Measurements from ENCODE around the gene MANSC4. TPM values are rescaled to one million over a fixed set of nuclear protein-coding genes. Genes with fewer than 3 reads are reported as not detected.

Gene MANSC4
- polyA plus RNA-seq, 2 donors: not detected

GRCh38 chr12:27733791-27734190 is 46.2 kb downstream of the MANSC4 start:
- H3K4me1 ChIP-seq (ENCODE audit: control insufficient read depth in 2 of 2, insufficient read depth in 2 of 2, low read length in 1 of 2): no peaks in the 10 kb centered on the region
- no peak overlapping the region for H3K27ac ChIP-seq (ENCODE audit: low read depth in 2 of 2, low read length in 1 of 2)
- no peaks in the 10 kb centered on the region for H3K27me3 ChIP-seq (ENCODE audit: control insufficient read depth in 1 of 2, insufficient read depth in 2 of 2, low read length in 2 of 2)
- no peak overlapping the region for H3K4me3 ChIP-seq (ENCODE audit: low read depth in 1 of 2, low read length in 2 of 2)
- 93 to 97% methylated on average over 1 of the region's 1 CpG for WGBS, 2 donors
- H3K36me3 ChIP-seq (ENCODE audit: control insufficient read depth in 2 of 2, insufficient read depth in 2 of 2, low read length in 1 of 2): peaks cover 0 to 3% of the 10 kb centered on the region in 2 donors
- no peaks in the 10 kb centered on the region for H3K9me3 ChIP-seq (ENCODE audit: control insufficient read depth in 2 of 2, insufficient read depth in 1 of 2, low read depth in 1 of 2, low read length in 1 of 2)

- H3K27ac ChIP-seq (ENCODE audit: low read depth in 2 of 2, low read length in 1 of 2): no peak overlapping the region
- no peaks in the 10 kb centered on the region for H3K9me3 ChIP-seq (ENCODE audit: control insufficient read depth in 2 of 2, insufficient read depth in 1 of 2, low read depth in 1 of 2, low read length in 1 of 2)
- no peaks in the 10 kb centered on the region for H3K27me3 ChIP-seq (ENCODE audit: control insufficient read depth in 1 of 2, insufficient read depth in 2 of 2, low read length in 2 of 2)
- no peaks in the 10 kb centered on the region for H3K4me1 ChIP-seq (ENCODE audit: control insufficient read depth in 2 of 2, insufficient read depth in 2 of 2, low read length in 1 of 2)
- 30% methylated on average over 3 of the region's 3 CpGs for WGBS, 2 donors
- peaks cover 0 to 3% of the 10 kb centered on the region in 2 donors for H3K36me3 ChIP-seq (ENCODE audit: control insufficient read depth in 2 of 2, insufficient read depth in 2 of 2, low read length in 1 of 2)
- no peak overlapping the region for H3K4me3 ChIP-seq (ENCODE audit: low read depth in 1 of 2, low read length in 2 of 2)
Measured at GRCh38 chr12:27733052-27733656, 46.9 kb downstream of the MANSC4 start.

- no peaks in the 10 kb centered on the region for H3K4me1 ChIP-seq (ENCODE audit: control insufficient read depth in 2 of 2, insufficient read depth in 2 of 2, low read length in 1 of 2)
- H3K9me3 ChIP-seq (ENCODE audit: control insufficient read depth in 2 of 2, insufficient read depth in 1 of 2, low read depth in 1 of 2, low read length in 1 of 2): no peaks in the 10 kb centered on the region
- no peak overlapping the region for H3K4me3 ChIP-seq (ENCODE audit: low read depth in 1 of 2, low read length in 2 of 2)
- H3K27me3 ChIP-seq (ENCODE audit: control insufficient read depth in 1 of 2, insufficient read depth in 2 of 2, low read length in 2 of 2): no peaks in the 10 kb centered on the region
- peaks cover 0 to 3% of the 10 kb centered on the region in 2 donors for H3K36me3 ChIP-seq (ENCODE audit: control insufficient read depth in 2 of 2, insufficient read depth in 2 of 2, low read length in 1 of 2)
- no peak overlapping the region for H3K27ac ChIP-seq (ENCODE audit: low read depth in 2 of 2, low read length in 1 of 2)
- 57 to 69% methylated on average over 2 of the region's 2 CpGs for WGBS, 2 donors
Measured at GRCh38 chr12:27732281-27732680, 47.8 kb downstream of the MANSC4 start.

GRCh38 chr12:27730097-27730588 is 49.9 kb downstream of the MANSC4 start:
- Histone ChIP-seq H3K27ac (ENCODE audit: low read depth in 2 of 2, low read length in 1 of 2) (no peak overlapping the region), H3K4me3 (ENCODE audit: low read depth in 1 of 2, low read length in 2 of 2) (no peak overlapping the region), H3K27me3 (ENCODE audit: control insufficient read depth in 1 of 2, insufficient read depth in 2 of 2, low read length in 2 of 2) (no peaks in the 10 kb centered on the region), H3K9me3 (ENCODE audit: control insufficient read depth in 2 of 2, insufficient read depth in 1 of 2, low read depth in 1 of 2, low read length in 1 of 2) (no peaks in the 10 kb centered on the region), H3K36me3 (ENCODE audit: control insufficient read depth in 2 of 2, insufficient read depth in 2 of 2, low read length in 1 of 2) (peaks cover 0 to 3% of the 10 kb centered on the region in 2 donors), H3K4me1 (ENCODE audit: control insufficient read depth in 2 of 2, insufficient read depth in 2 of 2, low read length in 1 of 2) (no peaks in the 10 kb centered on the region)
- 88 to 93% methylated on average over 4 of the region's 4 CpGs for WGBS, 2 donors

GRCh38 chr12:27723212-27723611 is 56.8 kb downstream of the MANSC4 start:
- no peaks in the 10 kb centered on the region for H3K4me1 ChIP-seq (ENCODE audit: control insufficient read depth in 2 of 2, insufficient read depth in 2 of 2, low read length in 1 of 2)
- no peaks in the 10 kb centered on the region for H3K9me3 ChIP-seq (ENCODE audit: control insufficient read depth in 2 of 2, insufficient read depth in 1 of 2, low read depth in 1 of 2, low read length in 1 of 2)
- whole genome bisulfite sequencing, 2 donors: 75 to 88% methylated on average over 1 of the region's 1 CpG
- peaks cover 0 to 3% of the 10 kb centered on the region in 2 donors for H3K36me3 ChIP-seq (ENCODE audit: control insufficient read depth in 2 of 2, insufficient read depth in 2 of 2, low read length in 1 of 2)
- H3K4me3 ChIP-seq (ENCODE audit: low read depth in 1 of 2, low read length in 2 of 2): no peak overlapping the region
- H3K27ac ChIP-seq (ENCODE audit: low read depth in 2 of 2, low read length in 1 of 2): no peak overlapping the region
- H3K27me3 ChIP-seq (ENCODE audit: control insufficient read depth in 1 of 2, insufficient read depth in 2 of 2, low read length in 2 of 2): no peaks in the 10 kb centered on the region

Other genes starting within 250 kb of the MANSC4 start
- gene REP15, start 83.8 kb downstream of the MANSC4 start, polyA plus RNA-seq: 1 to 10 TPM in 1 of 2 donors, under 1 TPM in 1; 0.49 to 1.6 TPM
- 10 to 100 TPM; 17.8 to 35.3 TPM for gene MRPS35, start 69.4 kb downstream of the MANSC4 start, polyA plus RNA-seq
- gene KLHL42, start within 50 bp of the MANSC4 start, polyA plus RNA-seq: 1 to 10 TPM; 4.5 to 6.2 TPM
- 1 to 10 TPM; 3.8 to 6.8 TPM for gene PTHLH, start 192.5 kb upstream of the MANSC4 start, polyA plus RNA-seq

Data from esophagus (tissue), 2 donors.